ENCODE data around the gene SIRT2. TPM values are rescaled to one million over a fixed set of nuclear protein-coding genes. Genes with fewer than 3 reads are reported as not detected.

Gene SIRT2
- total and polyA plus RNA-seq, 2 of the 13 experiments (the other 11 are each of a cell fraction or from before 2014, with no cell fraction given) = 22.3 to 26.1 TPM

- TF ChIP-seq ZNF383 (CRISPR knock-in tag; IDR thresholded peaks at IDR 0.05; ENCODE audit: borderline replicate concordance) = no peak
- no peak for TF ChIP-seq CBX1 (IDR thresholded peaks at IDR 0.05; ENCODE audit: low read depth)
- TF ChIP-seq WIZ (CRISPR knock-in tag; IDR thresholded peaks at IDR 0.05) = no peak
- TF ChIP-seq CREM (IDR thresholded peaks at IDR 0.05) = no peak
- no peak for TF ChIP-seq CREM (CRISPR knock-in tag; IDR thresholded peaks at IDR 0.05)
- peak; percentile 72; the same call in 1 of the 2 replicates for TF ChIP-seq ZNF335 (CRISPR knock-in tag; IDR thresholded peaks at IDR 0.05)
- TF ChIP-seq ZSCAN22 (CRISPR knock-in tag; IDR thresholded peaks at IDR 0.05) = no peak
- no peak for TF ChIP-seq ZNF282 (IDR thresholded peaks at IDR 0.05; ENCODE audit: partially characterized antibody)
- no peak for TF ChIP-seq SRSF9 (IDR thresholded peaks at IDR 0.05; ENCODE audit: borderline replicate concordance, insufficient read depth, low read depth, low read length, poor library complexity, severe bottlenecking)
- no peak for TF ChIP-seq THAP9 (CRISPR knock-in tag; IDR thresholded peaks at IDR 0.05; ENCODE audit: borderline replicate concordance)
- TF ChIP-seq HMGA1 (CRISPR knock-in tag; conservative IDR thresholded peaks at IDR 0.05) = no peak
- TF ChIP-seq ZNF609 (CRISPR knock-in tag; IDR thresholded peaks at IDR 0.05; ENCODE audit: borderline replicate concordance) = no peak
- TF ChIP-seq TCF7 (IDR thresholded peaks at IDR 0.05; ENCODE audit: low read depth) = no peak
- TF ChIP-seq TOPORS (CRISPR knock-in tag; IDR thresholded peaks at IDR 0.05) = no peak
- no peak for TF ChIP-seq ZNF777 (CRISPR knock-in tag; IDR thresholded peaks at IDR 0.05)
- TF ChIP-seq ZNF468 (CRISPR knock-in tag; IDR thresholded peaks at IDR 0.05) = no peak
- no peak for TF ChIP-seq ZNF83 (CRISPR knock-in tag; IDR thresholded peaks at IDR 0.05; ENCODE audit: borderline replicate concordance)
These were observed 62.3 kb downstream of the SIRT2 start (continued) for GRCh38 chr19:38836983-38837626.

All from HepG2 (cell line).